Chondrocyte (in vitro differentiated cells): ENCODE measurements around the gene GPR183. TPM values are rescaled to one million over a fixed set of nuclear protein-coding genes. Genes with fewer than 3 reads are reported as not detected.

Experiments
- DNase-seq: peaks from one replicate; pipeline ENCODE4 v3.0.0; 2021; ENCODE audit warnings: mixed read lengths, low spot score
- H3K27ac Mint-ChIP-seq: one replicate; pipeline ENCODE4 v1.8.0; 2021; ENCODE audit warnings: mild to moderate bottlenecking, moderate library complexity, mixed read lengths; ENCODE audit not compliant: unreplicated experiment
- H3K27me3 Mint-ChIP-seq: 2 replicates; pipeline ENCODE4 v1.8.0; 2021; ENCODE audit warnings: low read depth, mixed read lengths
- H3K36me3 Mint-ChIP-seq: 2 replicates; pipeline ENCODE4 v1.8.0; 2021; ENCODE audit warnings: low read depth, mixed read lengths
- H3K4me1 Mint-ChIP-seq: 2 replicates; pipeline ENCODE4 v1.8.0; 2021; ENCODE audit warnings: low read depth, mild to moderate bottlenecking, mixed read lengths
- H3K4me3 Mint-ChIP-seq: one replicate; pipeline ENCODE4 v1.8.0; 2021; ENCODE audit warnings: mild to moderate bottlenecking, moderate library complexity, mixed read lengths; ENCODE audit not compliant: unreplicated experiment
- H3K9me3 Mint-ChIP-seq: 2 replicates; pipeline ENCODE4 v1.8.0; 2021; ENCODE audit warnings: low read depth, mixed read lengths
- CTCF ChIP-seq: fragments of 200-600 bp; sonication (generic); IDR thresholded peaks from 2 replicates; pipeline ENCODE4 v1.5.0; 2021; ENCODE audit warnings: antibody characterized with exemption, mild to moderate bottlenecking, moderate library complexity
- total RNA-seq: library from RNA; stranded (reverse); gene quantifications from 3 replicates; pipeline ENCODE4 v1.2.1, GENCODE V29; 2021

The GPR183 gene
- total RNA-seq, 1 donor from 2014 or later = 5.7 TPM

- H3K27ac Mint-ChIP-seq = no peak overlapping the region
- no peak for DNase-seq
- peaks cover 34% of the 10 kb centered on the region for H3K4me1 Mint-ChIP-seq
- H3K4me3 Mint-ChIP-seq = no peak overlapping the region
- H3K9me3 Mint-ChIP-seq = no peaks in the 10 kb centered on the region
- H3K27me3 Mint-ChIP-seq = no peaks in the 10 kb centered on the region
- TF ChIP-seq CTCF = no peak
- no peaks in the 10 kb centered on the region for H3K36me3 Mint-ChIP-seq
These were observed 4.3 kb downstream of the GPR183 start for GRCh38 chr13:99302637-99303505.

- no peaks in the 10 kb centered on the region for H3K36me3 Mint-ChIP-seq
- H3K4me1 Mint-ChIP-seq = peaks cover 34% of the 10 kb centered on the region
- H3K27ac Mint-ChIP-seq = no peak overlapping the region
- no peak for DNase-seq
- no peak overlapping the region for H3K4me3 Mint-ChIP-seq
- TF ChIP-seq CTCF = no peak
- no peaks in the 10 kb centered on the region for H3K27me3 Mint-ChIP-seq
- no peaks in the 10 kb centered on the region for H3K9me3 Mint-ChIP-seq
These were observed 5.1 kb downstream of the GPR183 start for GRCh38 chr13:99301913-99302636.

GRCh38 chr13:99301056-99301838 lies 6.0 kb downstream of the GPR183 start:
- no peak for DNase-seq
- H3K36me3 Mint-ChIP-seq = no peaks in the 10 kb centered on the region
- no peaks in the 10 kb centered on the region for H3K9me3 Mint-ChIP-seq
- no peak overlapping the region for H3K27ac Mint-ChIP-seq
- no peak overlapping the region for H3K4me3 Mint-ChIP-seq
- no peaks in the 10 kb centered on the region for H3K27me3 Mint-ChIP-seq
- H3K4me1 Mint-ChIP-seq = peaks cover 35% of the 10 kb centered on the region
- no peak for TF ChIP-seq CTCF

- DNase-seq = no peak
- no peak for TF ChIP-seq CTCF
- H3K4me3 Mint-ChIP-seq = no peak overlapping the region
- no peak overlapping the region for H3K27ac Mint-ChIP-seq
- no peaks in the 10 kb centered on the region for H3K27me3 Mint-ChIP-seq
- H3K36me3 Mint-ChIP-seq = peaks cover 6% of the 10 kb centered on the region
- H3K9me3 Mint-ChIP-seq = no peaks in the 10 kb centered on the region
- H3K4me1 Mint-ChIP-seq = peaks cover 40% of the 10 kb centered on the region
These were observed 7.3 kb downstream of the GPR183 start for GRCh38 chr13:99299920-99300341.
